ENCODE measurements around the gene UBTD1.

GRCh38 chr10:97612386-97612785 lies 113.7 kb downstream of the UBTD1 start:
- no peak for TF ChIP-seq CTCF (IDR thresholded peaks at IDR 0.05; ENCODE audit: insufficient read depth, low read length, poor library complexity, severe bottlenecking)
- no peak for TF ChIP-seq EZH2phosphoT487 (conservative IDR thresholded peaks at IDR 0.05; ENCODE audit: low read length)

All from SU-DHL-6 (cell line).